Glomerular endothelial cell (primary cell): Measurements from ENCODE around the gene ROCK2. TPM values are rescaled to one million over a fixed set of nuclear protein-coding genes. Genes with fewer than 3 reads are reported as not detected.
"Not testable (repeated sequence)": the region's sequence is repeated elsewhere in the genome, so short reads cannot be mapped to it uniquely, and the experiment has no call there.

Experiments used
- DNase-seq: peaks from one replicate; pipeline ENCODE4 v3.0.0-alpha.2; 2011; ENCODE audit warnings: low read depth, low spot score; ENCODE audit errors: extremely low read depth
- total RNA-seq: library from RNA; depleted of rRNA; stranded (reverse); fragments of >200 nt; gene quantifications from 2 replicates; pipeline ENCODE4 v1.2.3, GENCODE V29; 2015

The ROCK2 gene
- total RNA-seq, 1 donor from 2014 or later: 47.4 TPM

DNA sequence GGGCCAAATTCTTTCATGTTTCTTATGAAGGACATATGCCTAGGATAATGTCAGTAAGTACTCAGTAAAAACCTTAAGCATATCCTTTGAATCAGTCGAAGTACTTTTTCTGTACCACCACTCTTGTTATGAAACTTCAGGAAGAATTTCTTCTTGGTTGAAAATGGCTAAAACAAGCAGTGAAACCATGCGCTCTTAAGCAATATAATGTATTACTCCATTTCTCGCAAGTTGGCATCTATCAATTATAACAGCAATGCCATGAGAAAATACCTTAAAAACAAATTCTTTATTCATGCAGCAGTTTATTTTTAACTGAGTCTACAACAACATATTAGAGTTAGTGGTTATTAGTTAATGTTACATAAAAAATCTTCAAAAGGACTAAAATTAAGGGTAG lies 148.2 kb downstream of the ROCK2 start:
- no peak for DNase-seq

DNA sequence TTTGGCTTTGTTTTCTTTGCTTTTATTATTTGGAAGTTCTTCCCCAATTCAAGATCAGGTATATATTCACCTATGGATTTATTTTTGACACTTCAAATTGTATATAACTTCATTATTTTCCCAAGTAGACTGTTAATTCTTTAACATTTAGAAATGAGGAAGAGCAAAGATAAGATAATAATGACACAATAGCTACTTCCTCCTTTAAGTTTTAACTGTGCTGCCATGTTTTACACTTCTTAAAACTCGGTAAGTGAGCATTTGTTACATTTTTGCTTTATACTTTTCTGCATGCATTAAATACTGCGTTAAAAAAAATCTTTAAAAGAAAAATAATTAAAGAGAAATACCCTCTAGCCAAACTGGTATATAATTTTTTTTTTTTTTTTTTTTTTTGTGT lies 156.7 kb downstream of the ROCK2 start:
- no peak for DNase-seq

DNA sequence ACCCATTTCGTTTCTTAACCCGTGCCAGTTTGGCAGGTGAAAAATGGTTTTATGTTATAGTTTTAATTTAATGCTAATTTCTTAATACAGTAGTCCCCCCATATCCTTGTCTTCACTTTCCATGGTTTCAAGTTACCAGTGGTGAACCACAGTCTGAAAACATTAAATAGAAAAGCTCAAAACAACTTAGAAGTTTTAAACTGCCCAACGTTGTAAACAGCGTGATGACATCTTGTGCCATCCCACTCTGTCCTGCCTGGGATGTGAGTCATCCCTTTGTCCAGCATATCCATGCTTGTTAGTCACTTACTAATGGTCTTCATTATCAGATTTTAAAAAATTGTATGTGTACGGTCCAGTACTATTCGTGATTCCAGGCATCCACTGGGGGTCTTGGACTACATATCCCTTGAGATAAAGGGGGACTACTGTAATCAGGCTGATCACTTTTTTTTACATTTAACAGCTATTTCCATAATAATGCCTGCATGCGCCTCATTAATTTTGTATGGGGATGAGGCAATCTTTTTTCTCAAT lies 157.3 kb downstream of the ROCK2 start:
- DNase-seq: no peak

DNA sequence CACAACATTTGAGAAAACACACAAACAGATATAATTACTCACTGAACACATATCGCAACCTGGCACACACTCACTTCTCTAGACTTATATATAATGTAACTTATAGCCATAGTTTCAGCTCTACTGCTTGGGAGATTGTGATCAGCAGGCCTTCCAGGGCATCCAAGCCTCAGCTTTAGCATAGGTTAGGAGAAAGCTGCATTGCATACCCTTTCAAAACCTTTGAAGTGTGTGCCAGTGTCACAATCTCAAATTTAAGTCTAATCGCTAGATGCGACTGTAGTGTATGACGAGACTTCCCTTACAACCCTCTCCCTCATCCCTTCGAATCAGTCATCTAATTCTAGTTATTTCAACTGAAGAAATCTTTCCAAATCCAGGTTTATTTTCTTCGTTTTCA lies 158.3 kb downstream of the ROCK2 start:
- no peak for DNase-seq

DNA sequence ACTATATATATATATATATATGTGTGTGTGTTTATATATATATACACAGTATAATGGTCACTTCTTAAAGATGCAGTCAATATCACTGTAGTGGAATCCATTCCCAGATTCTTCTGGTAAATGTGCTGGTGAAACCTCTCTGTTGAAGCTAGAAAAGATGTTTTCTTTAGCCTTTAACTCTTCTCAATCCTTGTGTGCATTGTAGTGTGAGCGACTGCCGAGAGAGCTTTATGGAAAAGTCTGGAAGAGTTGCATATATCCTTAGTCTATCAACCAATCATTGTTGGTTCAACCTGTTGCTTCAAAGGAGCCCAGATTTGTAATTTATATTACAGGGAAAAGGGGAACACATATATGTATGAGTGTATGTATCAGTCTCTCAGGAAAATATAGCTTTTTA lies 161.5 kb downstream of the ROCK2 start:
- DNase-seq: no peak

DNA sequence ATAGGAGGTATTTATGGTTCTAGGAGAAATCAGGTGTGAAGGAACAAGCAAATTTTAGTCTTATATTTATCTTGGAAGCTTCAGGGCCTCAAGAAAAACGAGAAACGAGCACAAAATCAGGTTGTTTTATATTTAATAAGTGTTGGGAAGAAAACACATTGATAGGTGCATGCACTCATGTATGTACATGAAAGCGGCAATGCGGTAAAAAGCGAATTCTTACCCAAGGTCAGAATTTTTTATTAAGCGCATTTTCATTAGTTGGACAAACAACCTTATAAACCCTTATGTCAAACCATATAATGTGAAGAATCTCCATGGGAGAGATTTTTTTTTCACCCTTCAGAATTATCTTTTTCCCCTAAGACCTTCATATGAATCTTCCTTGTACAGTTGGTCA lies 163.8 kb downstream of the ROCK2 start:
- no peak for DNase-seq

DNA sequence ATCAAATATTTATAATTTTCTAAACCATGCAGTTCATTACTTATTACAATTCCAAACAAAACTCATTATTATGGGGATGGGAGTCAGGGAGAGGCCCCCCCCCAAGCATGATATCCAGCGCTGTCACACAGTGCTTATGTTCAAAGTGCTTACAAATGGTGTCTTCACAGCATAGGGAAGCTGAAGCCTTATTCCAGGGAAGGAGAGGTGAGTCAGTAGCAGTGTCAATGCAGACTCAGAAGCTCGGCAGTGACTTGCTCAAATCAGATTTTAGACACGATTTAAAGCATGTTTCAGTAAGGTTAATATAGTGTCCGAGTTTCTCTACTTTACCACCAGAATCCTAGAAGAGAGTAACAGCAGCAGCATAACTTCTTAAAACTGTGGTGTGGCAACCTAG lies 164.5 kb downstream of the ROCK2 start:
- no peak for DNase-seq

DNA sequence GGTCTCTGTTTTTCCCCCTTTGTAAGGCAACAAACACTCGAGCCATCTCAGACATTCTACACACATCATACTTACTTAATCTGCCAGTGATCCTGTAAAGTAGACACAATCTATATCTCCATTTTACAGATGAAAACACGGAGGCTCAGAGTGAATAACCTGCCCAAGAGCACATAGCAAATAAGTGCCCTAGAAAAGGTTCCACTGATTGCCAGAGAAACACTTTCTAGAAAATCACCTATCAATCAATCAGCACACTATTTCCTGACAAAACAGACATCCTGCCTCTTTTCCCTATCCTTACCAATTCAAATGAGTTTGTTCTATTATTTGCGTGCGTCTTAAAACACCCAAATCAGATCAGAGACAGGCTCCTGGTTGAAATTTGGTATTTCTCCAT lies 165.2 kb downstream of the ROCK2 start:
- DNase-seq: no peak

DNA sequence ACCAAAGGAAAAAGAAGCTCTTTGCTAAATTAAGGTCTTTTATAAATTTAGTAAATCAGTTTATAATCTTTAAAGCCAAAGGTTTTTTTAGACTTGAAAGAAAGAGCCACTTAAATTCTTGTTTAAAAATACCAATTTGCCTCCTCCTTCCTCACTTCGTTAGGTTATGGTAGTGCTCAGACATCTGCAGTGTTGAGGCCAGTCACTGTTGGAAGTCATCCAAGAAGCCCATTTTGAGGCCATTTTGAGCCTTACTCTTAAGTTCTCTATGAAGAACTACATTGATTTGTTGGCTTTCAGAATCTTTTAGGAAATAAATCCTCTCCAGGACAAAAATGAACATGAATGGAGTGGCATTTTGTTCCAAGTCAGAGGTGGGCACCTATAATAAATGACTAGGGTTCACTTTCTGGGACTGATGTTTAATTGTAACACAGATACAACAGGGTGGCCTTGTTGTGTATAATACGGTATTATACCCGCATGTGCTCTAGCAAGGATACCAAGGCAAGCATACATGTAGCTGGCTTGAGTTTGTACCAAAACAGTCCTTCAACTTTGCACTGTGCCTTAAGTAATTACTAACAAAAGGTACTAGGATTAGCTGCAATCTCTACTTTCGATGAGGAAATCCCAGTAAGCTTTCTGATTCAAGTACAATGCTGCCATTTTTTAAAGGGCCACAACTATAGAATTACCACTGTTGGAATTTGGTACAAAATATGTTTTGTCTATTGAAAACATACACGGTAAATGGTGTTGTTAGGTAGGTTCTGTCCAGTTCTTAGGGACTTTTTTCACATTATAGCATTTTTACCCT lies 166.4 kb downstream of the ROCK2 start:
- DNase-seq: no peak

DNA sequence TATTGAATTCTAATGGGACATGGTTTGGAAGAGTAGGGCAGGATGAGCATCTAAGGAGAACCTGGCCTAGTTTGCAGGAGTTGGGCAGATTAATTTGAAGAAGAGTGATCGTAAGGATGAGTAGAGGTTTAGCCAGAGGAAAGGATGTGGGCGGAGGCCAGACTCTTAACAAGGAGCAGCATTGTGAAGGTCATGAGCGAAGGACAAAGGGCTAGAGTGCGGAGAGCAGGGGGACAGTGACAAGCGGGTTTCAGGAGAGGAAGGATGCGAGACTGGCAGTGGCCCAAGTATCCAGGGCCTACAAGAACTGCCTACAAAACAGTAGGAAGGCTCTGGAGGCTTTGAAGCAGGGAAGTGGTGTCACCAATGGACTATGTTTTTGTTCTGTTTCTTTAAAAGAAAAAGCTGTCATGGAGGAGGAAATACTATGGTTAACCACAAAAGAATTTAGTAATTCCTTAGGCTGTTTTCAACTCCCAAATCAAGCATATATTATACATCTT lies 169.1 kb downstream of the ROCK2 start:
- DNase-seq: no peak

DNA sequence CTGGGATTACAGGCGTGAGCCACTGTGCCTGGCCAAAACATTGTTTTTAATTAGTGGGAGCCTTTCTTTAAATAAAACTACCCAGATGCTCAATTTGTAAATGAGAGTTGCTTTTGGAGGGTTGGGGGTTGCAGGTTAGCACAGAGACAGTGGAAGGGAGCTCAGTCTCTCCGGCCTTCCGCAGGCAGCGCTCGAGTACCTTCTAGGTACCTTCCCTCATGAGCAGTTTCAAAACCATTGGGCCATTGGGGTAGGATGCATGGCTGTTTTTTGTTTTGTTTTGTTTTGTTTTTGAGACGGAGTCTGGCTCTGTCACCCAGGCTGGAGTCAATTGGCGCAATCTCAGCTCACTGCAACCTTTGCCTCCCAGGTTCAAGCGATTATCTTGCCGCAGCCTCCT lies 170.2 kb downstream of the ROCK2 start:
- DNase-seq: no peak

DNA sequence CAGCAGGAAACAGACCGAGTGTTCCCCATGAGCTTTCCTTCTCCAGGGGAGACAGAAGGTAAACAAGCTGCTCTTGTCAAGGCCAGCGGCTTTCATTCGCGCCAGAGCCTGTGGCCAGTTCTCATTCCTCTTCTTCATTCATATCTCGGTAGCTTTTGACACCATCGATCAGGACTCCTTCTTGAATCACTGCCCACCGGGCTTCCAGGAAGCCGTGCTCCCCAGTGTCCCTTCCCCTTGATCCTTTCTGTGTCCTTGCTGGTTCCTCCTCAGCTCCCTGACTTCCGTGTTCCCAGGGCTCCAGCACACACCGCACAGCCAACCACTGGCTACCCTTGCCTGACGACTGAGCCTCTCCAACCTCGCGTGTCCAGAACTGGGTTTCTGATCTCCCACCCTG lies 175.1 kb downstream of the ROCK2 start:
- DNase-seq: no peak

DNA sequence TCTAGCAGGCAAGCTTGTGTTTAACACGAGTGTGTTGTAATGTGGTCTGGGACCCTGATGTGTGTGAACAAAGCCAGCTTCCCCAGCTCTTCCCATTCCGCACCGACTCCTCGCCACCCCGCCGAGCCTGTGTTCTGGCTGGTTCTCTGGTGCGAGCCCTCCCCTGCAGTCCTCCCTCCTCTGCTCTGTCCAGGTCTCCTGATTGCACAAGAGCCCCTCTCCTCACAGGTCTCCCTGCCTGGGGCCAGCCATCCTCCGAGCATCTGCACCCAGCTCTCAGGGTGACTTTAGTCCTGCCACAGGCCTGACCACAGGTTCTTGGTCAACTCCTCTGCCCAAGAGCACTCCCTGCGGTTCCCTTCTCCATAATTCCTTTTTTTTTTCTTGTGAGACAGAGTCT lies 175.9 kb downstream of the ROCK2 start:
- no peak for DNase-seq

DNA sequence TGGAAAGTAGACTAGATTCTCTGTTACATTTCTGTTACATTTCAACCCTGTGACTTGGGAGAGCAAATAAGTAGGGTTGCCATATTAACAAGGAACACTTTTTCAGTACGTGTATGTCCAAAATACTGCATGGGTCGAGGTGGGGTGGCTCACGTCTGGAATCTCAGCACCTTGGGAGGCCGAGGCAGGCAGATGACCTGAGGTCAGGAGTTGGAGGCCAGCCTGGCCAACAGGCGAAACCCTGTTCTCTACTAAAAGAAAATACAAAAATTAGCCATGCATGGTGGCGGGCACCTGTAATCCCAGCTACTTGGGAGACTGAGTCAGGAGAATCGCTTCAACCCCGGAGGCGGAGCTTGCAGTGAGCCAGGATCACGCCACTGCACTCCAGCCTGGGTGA lies 178.0 kb downstream of the ROCK2 start:
- DNase-seq: no peak

DNA sequence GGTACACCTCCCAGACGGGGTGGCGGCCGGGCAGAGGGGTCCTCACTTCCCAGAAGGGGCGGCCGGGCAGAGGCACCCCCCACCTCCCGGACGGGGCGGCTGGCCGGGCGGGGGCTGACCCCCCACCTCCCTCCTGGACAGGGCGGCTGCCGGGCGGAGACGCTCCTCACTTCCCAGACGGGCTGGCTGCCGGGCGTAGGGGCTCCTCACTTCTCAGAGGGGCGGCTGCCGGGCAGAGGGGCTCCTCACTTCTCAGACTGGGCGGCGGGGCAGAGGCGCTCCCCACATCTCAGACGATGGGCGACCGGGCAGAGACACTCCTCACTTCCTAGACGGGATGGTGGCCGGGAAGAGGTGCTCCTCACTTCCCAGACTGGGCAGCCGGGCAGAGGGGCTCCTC lies 179.4 kb downstream of the ROCK2 start:
- not testable (repeated sequence) for DNase-seq

DNA sequence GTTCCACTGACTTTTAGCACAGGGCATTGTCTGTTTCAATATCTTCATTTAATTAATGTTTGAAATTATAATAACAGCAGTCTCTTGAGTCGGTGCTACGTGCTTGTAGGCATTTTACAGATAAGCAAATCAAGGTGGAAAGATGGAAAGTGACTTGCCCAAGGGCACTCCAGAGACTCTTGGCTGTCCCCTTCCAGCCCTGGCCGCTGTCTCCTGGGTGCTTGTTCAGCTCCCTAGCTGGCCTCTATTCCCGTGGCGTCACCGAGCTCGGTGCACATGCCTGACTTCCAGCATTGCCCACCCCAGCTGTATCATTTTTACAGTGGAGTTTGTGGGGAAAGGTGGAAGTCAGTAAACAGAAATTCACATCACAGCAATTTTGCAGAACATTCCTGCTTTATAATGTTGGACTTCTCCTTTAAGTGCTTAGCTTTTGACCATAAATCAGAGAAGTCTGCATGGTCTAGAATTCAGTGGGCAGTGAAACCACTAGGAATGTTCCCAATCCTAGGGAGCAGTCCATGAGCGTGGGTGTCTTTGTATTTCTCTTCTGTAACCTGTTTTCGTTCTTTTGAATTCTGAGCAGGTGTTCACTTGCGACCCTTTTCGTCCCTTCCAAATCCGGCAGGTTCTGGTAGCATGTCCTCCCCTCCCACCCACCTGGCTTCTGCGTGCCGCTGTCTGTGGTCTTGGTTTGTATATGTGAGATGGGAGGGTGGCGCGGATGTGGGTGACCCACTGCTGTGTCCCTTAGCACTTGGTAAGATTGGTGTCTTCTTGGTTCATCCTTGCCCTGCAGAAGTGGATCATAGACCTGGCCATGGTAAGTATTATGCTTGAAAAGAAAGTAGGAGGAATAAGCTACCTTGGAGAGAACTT lies 180.8 kb downstream of the ROCK2 start:
- no peak for DNase-seq

DNA sequence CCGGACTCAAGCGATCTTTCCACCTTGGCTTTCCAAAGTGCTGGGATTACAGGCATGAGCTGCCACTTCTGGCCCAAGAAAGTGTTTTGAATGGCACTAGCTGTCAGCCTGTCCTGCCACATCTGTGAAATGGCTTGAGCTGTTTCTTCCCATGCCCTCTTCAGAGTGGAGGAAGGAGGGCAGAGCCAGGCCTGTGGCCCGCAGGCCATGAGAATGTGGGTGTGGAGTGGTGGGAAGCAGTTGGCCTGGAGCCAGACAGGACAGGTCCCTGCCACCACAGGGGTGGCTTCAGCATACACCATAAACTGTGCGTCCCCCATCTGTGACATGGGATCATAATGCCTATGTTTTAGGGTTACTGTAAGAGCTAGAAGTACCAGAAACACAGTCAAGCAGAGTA lies 182.7 kb downstream of the ROCK2 start:
- no peak for DNase-seq

DNA sequence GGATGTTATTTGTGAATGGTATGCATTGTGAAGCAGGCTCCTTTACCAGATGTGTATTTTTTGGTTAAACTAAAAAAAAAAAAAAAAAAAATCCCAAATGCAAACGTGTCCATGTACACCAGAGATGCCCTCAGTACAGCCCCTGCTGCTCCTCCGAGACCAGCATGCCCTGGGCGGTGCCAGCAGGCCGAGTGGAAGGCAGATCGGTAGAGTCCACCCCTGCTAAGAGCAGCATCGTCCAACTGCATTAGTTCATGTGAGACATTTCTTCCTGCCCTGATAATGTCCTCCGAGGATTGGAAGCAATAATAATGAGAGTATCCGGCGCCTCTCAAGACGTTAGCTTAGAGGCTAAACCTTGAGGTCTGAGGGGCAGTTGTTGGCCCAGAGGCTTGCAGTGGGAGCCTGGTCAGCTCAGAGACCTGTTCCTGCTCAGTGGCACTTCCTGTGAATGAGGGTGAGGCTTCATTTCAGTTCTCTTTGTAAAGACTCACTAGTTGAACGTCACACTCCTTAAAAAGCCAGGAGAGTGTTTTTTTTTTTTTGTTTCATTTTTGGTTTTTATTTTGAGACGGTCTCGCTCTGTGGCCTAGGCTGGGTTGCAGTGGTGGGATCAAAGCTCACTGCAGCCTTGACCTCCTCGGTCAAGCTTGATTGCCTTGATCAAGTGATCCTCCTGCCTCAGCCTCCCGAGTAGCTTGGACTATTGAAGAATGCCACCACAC lies 183.5 kb downstream of the ROCK2 start:
- no peak for DNase-seq

DNA sequence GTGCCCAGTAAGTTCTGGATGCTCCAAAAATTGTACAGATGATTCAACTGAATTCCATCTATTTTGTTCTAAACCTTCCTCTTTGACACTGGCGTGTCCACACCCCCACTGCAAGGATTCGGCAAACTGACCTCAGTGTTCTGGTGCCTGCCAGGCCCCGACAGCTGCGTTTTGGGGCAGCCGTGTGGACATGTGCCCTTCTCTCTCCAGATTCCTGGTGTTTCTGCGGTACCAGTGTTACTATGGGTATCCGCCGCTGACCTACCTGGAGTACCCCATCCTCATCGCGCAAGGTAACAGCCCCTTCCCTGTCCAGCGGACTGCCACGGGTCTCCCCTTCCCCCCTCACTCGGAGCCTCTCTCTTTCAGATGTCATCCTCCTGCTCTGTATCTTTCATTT lies 184.2 kb downstream of the ROCK2 start:
- no peak for DNase-seq

DNA sequence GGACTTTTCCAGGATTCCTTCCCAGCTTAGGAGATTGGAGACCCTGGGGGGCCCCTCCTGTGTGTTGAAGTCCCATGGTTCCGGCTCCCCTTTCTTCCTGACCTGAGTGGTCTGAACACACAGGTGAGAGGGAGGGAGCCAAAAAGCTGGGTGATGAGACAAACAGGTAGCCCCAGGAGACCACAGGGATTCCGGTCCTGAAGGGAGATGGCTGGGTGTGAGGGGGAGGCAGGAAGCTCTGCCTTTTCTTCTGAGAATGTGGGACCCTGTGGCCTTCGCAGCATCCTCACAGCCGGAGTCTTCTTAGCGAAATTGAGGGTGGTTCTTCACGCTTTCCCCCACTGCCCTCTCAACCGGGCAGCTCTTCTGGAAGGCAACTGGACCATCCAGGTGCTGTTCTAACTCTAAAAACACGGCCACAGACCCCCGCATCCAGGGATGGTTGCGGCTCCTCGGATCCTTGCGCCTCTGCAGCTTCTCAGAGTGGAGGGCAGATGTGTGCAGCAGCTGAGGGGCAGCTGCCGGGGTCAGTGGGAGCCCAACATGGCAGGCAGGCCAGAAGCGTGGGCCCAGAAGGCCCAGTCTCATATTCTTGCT lies 184.8 kb downstream of the ROCK2 start:
- no peak for DNase-seq
